Heart left ventricle (tissue), 16 donors: ENCODE measurements around the gene DEAF1. TPM values are rescaled to one million over a fixed set of nuclear protein-coding genes. Genes with fewer than 3 reads are reported as not detected.
A peak's percentile ranks its signal among the peaks of the same experiment; 100 is the strongest.

Experiments
- ATAC-seq, 4 donors: fragments of 200-7000 bp; cut with Tn5 transposase; one replicate each; pipeline ENCODE4 v1.9.1; 2020 to 2022; ENCODE audit warnings: moderate library complexity in 4 of 4, mild to moderate bottlenecking in 3 of 4, moderate number of reproducible peaks in 1 of 4
- DNase-seq, 5 donors: peaks; one replicate each; pipeline ENCODE4 v3.0.0-alpha.2; 2020
- H3K27ac ChIP-seq, 12 donors: fragments of 200-600 bp; sonication (generic) in 4 of 12; one replicate each; pipeline versions ENCODE4 v1.5.0 to v1.8.0; 2016 to 2022; ENCODE audit warnings: mild to moderate bottlenecking in 2 of 12
- H3K27me3 ChIP-seq, 9 donors: fragments of 200-600 bp; sonication (generic) in 2 of 9; one replicate each; pipeline versions ENCODE4 v1.5.1 to v1.8.0; 2016 to 2022; ENCODE audit warnings: mild to moderate bottlenecking in 3 of 9
- H3K36me3 ChIP-seq, 9 donors: fragments of 200-600 bp; sonication (generic) in 2 of 9; one replicate each; pipeline versions ENCODE4 v1.5.0 to v1.8.0; 2018 to 2022; ENCODE audit warnings: mild to moderate bottlenecking in 2 of 9
- H3K4me1 ChIP-seq, 12 donors: fragments of 200-600 bp; sonication (generic) in 4 of 12; one replicate each; pipeline versions ENCODE4 v1.5.0 to v1.8.0; 2016 to 2022; ENCODE audit warnings: mild to moderate bottlenecking in 3 of 12
- H3K4me3 ChIP-seq, 12 donors: fragments of 200-600 bp; sonication (generic) in 4 of 12; one replicate each; pipeline versions ENCODE4 v1.5.0 to v1.8.0; 2017 to 2022; ENCODE audit warnings: mild to moderate bottlenecking in 9 of 12, moderate library complexity in 4 of 12
- H3K9me3 ChIP-seq, 12 donors: fragments of 200-600 bp; sonication (generic) in 4 of 12; one replicate each; pipeline versions ENCODE4 v1.5.0 to v1.8.0; 2016 to 2022; ENCODE audit warnings: mild to moderate bottlenecking in 1 of 12
- POLR2A ChIP-seq, 2 donors: fragments of 450-650 bp; IDR thresholded peaks; one replicate each; pipeline ENCODE4 v1.6.1; 2017; ENCODE audit warnings: antibody characterized with exemption in 2 of 2, mild to moderate bottlenecking in 2 of 2, moderate library complexity in 2 of 2
- WGBS, 4 donors: extraction: QIAGEN DNeasy Blood & Tissue Kit in 2 of 4; methylation state at CpG; one replicate each; pipeline versions ENCODE4 v1.1.5 to v1.1.7; 2013 to 2018; 5-methylcytosine and 5-hydroxymethylcytosine counted together
- intact Hi-C, 10 donors: fragments of 100-400 bp; cut with DNase I; formaldehyde crosslinking; loops; one replicate each; pipeline versions ENCODE4 v1.11.1 to v1.14.2; 2022
- polyA plus RNA-seq, 2 donors: library from polyadenylated mRNA; stranded (reverse); fragments of 200-250 nt; gene quantifications; one replicate each; pipeline ENCODE4 v1.2.3, GENCODE V29; 2013
- total RNA-seq, 9 donors: library from RNA; depleted of rRNA in 2 of 9; stranded (reverse); fragments of >200 nt in 2 of 9; fragmentation: NEBNext Ultra II Directional in 3 of 9; extraction: Animal tissue kit (Norgen Biotek cat#: 25700) in 3 of 9; gene quantifications; one replicate each; pipeline versions ENCODE4 v1.1.0 to v1.2.4, GENCODE V29; 2016 to 2023
- TF ChIP-seq, protein P1 (sequence below), 12 donors: fragments of 200-600 bp; sonication (generic) in 4 of 12; IDR thresholded peaks; one replicate each; pipeline versions ENCODE4 v1.5.0 to v1.8.0; 2018 to 2022; ENCODE audit warnings: antibody characterized with exemption in 12 of 12, mild to moderate bottlenecking in 5 of 12
- donor health status: ischemic (EF 13 %, LVEDD 7.1; RV severe dilation, severe dysfunction).
- donor health status: healthy with polysubstance abuse.
- donor health status: DM: no; HTN: yes; CAD: no.
- donor health status: DM: no; HTN: no; CAD: no.
- donor health status: ischemic (EF 25% LVEDD 6.9; RV normal size, moderate dysfunction).
- donor health status: ischemic (EF 25% LVEDD 5.7; RV mildly dilated, moderate dysfunction).
- donor health status: healthy.
- donor health status: DM: yes; HTN: yes; CAD: no.
- donor health status: ischemic (EF 35%, LVEDD 5.7; RV mildly dilated, moderate dysfunction).
- donor health status: nonischemic (EF 11% LVEDD 7.7; RV severe dilation, severe dysfunction).
- donor health status: DM: yes; HTN: yes; CAD: no.
- donor health status: PGD.
- donor health status: ischemic (EF 29% LVEDD 5.4; RV normal size, mild dysfunction).
- donor health status: nonischemic (EF 23%, LVEDD 6.1; RV moderate dilation, normal function).

DEAF1 gene
- total and polyA plus RNA-seq, 11 donors, result 11.8 to 25.6 (median 15.1) TPM

DNA sequence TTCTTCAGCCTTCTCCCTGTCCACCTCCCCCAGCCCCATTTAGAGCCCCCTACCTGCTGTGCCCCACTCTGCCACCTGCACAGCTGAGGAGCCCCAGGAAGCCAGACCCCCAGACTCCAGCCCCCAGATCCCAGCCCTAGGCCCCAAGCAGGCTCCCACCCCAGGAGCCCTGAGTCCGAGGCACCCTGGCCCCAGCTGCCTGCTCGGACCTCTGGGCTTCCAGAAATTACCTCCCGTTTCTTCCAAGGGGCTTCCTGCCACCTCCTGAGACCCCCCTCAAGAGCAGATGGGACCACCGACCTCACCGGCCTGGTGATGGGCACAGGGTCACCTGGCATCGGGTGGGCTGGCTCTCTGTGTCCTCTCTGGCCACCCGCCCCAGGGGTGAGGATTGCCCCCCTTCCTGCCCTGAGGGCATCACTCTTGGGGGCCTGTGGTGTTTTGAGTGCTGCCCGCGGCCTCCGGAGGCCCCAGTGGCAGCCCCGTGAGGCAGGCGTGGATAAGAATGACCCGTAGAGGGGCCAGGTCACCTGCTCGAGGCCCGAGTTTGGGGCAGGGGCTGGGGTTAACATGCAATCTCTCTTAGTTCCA, 34.0 kb upstream of the DEAF1 start:
- Histone ChIP-seq H3K27ac (no peak overlapping the region), H3K4me3 (no peak overlapping the region), H3K4me1 (peaks cover 0 to 30% (median 22%) of the 10 kb centered on the region in 12 donors), H3K27me3 (peaks cover 18 to 59% (median 27%) of the 10 kb centered on the region in 9 donors), H3K36me3 (no peaks in the 10 kb centered on the region), H3K9me3 (no peaks in the 10 kb centered on the region)
- whole genome bisulfite sequencing, 4 donors, result 79 to 83% (median 81%) methylated on average over 5 to 15 of the region's 15 CpGs
- intact Hi-C loops, result loop anchor here in 6 of 10 donors (2.0 to 10.0 kb wide), 5 partner anchors 64 to 177 kb away; no protein-coding TSS in a partner anchor
- TF ChIP-seq POLR2A (IDR thresholded peaks at IDR 0.05), result no peak
- TF ChIP-seq, protein P1, sequence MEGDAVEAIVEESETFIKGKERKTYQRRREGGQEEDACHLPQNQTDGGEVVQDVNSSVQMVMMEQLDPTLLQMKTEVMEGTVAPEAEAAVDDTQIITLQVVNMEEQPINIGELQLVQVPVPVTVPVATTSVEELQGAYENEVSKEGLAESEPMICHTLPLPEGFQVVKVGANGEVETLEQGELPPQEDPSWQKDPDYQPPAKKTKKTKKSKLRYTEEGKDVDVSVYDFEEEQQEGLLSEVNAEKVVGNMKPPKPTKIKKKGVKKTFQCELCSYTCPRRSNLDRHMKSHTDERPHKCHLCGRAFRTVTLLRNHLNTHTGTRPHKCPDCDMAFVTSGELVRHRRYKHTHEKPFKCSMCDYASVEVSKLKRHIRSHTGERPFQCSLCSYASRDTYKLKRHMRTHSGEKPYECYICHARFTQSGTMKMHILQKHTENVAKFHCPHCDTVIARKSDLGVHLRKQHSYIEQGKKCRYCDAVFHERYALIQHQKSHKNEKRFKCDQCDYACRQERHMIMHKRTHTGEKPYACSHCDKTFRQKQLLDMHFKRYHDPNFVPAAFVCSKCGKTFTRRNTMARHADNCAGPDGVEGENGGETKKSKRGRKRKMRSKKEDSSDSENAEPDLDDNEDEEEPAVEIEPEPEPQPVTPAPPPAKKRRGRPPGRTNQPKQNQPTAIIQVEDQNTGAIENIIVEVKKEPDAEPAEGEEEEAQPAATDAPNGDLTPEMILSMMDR (IDR thresholded peaks at IDR 0.05), result no peak
- ATAC-seq, result no peak
- DNase-seq, result no peak

DNA sequence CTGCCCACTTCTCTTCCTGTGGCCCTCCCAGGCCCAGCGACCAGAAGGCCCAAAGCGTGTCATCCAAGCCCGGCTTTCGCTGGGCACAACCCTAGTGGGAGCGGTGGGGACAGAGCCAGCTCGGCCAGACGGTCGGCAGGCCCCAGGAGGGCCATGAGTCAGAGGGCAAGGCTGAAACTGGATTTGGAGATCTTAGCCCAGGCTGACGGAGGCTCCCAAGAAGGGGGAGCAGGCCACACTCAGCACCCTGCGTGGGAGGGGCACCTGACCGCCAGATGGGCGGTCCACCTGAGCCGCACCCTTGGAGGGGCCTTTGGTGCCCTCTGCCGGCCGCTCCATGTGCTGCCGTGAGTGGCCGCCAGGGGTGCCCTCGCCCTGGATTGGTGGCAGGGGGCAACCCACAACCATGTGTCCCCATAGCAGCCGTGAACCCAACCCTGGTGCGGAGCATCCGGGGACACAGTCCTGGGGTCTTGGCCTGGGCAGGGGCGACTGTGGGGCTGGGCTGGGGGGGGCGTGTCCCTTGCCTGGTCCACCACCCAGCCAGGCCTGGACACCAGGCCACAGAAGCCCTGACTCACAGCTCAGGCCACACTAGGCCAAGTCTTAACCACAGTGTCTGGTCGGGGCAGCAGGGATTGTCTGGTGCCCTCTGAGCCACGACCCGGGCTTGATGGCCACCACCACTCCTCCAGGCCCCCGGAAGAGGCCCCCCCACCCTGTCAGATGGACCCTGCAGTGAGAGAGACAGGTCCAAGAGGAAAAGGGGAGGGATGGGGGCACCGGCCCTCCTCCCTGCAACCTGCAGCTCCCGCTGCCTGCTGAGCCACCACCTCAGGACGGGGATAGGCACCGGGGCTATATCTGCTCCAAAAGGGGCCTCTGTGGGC, 33.1 kb upstream of the DEAF1 start:
- 28 to 48% (median 32%) methylated on average over 10 to 31 of the region's 31 CpGs for WGBS, 4 donors
- TF ChIP-seq, protein P1 (IDR thresholded peaks at IDR 0.05), result peak; percentile 90 to 99 (median 94)
- no peak for TF ChIP-seq POLR2A (IDR thresholded peaks at IDR 0.05)
- Histone ChIP-seq H3K36me3 (no peaks in the 10 kb centered on the region), H3K4me3 (no peak overlapping the region), H3K9me3 (no peaks in the 10 kb centered on the region), H3K27me3 (peaks cover 18 to 60% (median 29%) of the 10 kb centered on the region in 9 donors), H3K27ac (peak overlapping the region in 1 of 12 donors; percentile 1), H3K4me1 (peaks cover 0 to 30% (median 22%) of the 10 kb centered on the region in 12 donors)
- peak; percentile 68 to 88 (median 85) for DNase-seq
- peak; percentile 69 to 92 (median 86) for ATAC-seq
- intact Hi-C loops, result loop anchor here in 7 of 10 donors (1.0 to 10.0 kb wide), 6 partner anchors 63 to 176 kb away; no protein-coding TSS in a partner anchor

DNA sequence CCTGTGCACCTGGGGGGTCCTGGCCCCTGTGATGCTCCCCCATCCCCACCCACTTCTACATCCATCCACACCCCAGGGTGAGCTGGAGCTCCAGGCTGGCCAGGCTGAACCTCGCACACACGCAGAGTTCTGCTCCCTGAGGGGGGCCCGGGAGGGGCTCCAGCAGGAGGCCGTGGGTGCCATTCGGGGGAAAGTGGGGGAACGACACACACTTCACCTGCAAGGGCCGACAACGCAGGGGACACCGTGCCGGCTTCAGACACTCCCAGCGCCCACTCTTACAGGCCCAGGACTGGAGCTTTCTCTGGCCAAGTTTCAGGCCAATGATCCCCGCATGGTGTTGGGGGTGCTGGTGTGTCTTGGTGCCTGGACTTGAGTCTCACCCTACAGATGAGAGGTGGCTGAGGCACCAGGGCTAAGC, 32.3 kb upstream of the DEAF1 start:
- H3K9me3 ChIP-seq, result no peaks in the 10 kb centered on the region
- 85 to 90% (median 88%) methylated on average over 2 to 12 of the region's 12 CpGs for WGBS, 4 donors
- H3K27me3 ChIP-seq, result peaks cover 21 to 65% (median 33%) of the 10 kb centered on the region in 9 donors
- H3K4me1 ChIP-seq, result peaks cover 0 to 31% (median 22%) of the 10 kb centered on the region in 12 donors
- TF ChIP-seq POLR2A (IDR thresholded peaks at IDR 0.05), result no peak
- TF ChIP-seq, protein P1 (IDR thresholded peaks at IDR 0.05), result no peak
- no peak overlapping the region for H3K4me3 ChIP-seq
- H3K27ac ChIP-seq, result no peak overlapping the region
- intact Hi-C loops, result loop anchor here in 6 of 10 donors (1.0 to 10.0 kb wide), 5 partner anchors 62 to 175 kb away; no protein-coding TSS in a partner anchor
- no peaks in the 10 kb centered on the region for H3K36me3 ChIP-seq
- DNase-seq (no peak), ATAC-seq (peak in 1 of 4 donors; percentile 12)
